Measurements from ENCODE around the gene MAP7.

MAP7 gene

GRCh38 chr6:136527831-136528230 is 22.4 kb downstream of the MAP7 start:
- no peak for DNase-seq

GRCh38 chr6:136526937-136527336 is 23.3 kb downstream of the MAP7 start:
- no peak for DNase-seq

- peak; percentile 51 for DNase-seq
Measured at GRCh38 chr6:136526196-136526930, 23.9 kb downstream of the MAP7 start.

GRCh38 chr6:136525586-136526195 is 24.5 kb downstream of the MAP7 start:
- no peak for DNase-seq

- DNase-seq, result peak; percentile 22
Measured at GRCh38 chr6:136524936-136525413, 25.2 kb downstream of the MAP7 start.

- no peak for DNase-seq
Measured at GRCh38 chr6:136524339-136524935, 25.8 kb downstream of the MAP7 start.

- DNase-seq, result no peak
Measured at GRCh38 chr6:136523196-136523595, 27.0 kb downstream of the MAP7 start.

GRCh38 chr6:136522636-136523035 is 27.6 kb downstream of the MAP7 start:
- DNase-seq, result no peak

GRCh38 chr6:136521911-136522310 is 28.3 kb downstream of the MAP7 start:
- no peak for DNase-seq

- DNase-seq, result no peak
Measured at GRCh38 chr6:136521427-136521826, 28.8 kb downstream of the MAP7 start.

- no peak for DNase-seq
Measured at GRCh38 chr6:136520517-136520916, 29.7 kb downstream of the MAP7 start.

- DNase-seq, result no peak
Measured at GRCh38 chr6:136517582-136517981, 32.6 kb downstream of the MAP7 start.

GRCh38 chr6:136517002-136517401 is 33.2 kb downstream of the MAP7 start:
- no peak for DNase-seq

GRCh38 chr6:136514591-136514990 is 35.6 kb downstream of the MAP7 start:
- DNase-seq, result no peak

- no peak for DNase-seq
Measured at GRCh38 chr6:136511926-136512325, 38.3 kb downstream of the MAP7 start.

GRCh38 chr6:136511397-136511796 is 38.8 kb downstream of the MAP7 start:
- DNase-seq, result no peak

- no peak for DNase-seq
Measured at GRCh38 chr6:136510782-136511181, 39.4 kb downstream of the MAP7 start.

- DNase-seq, result no peak
Measured at GRCh38 chr6:136510299-136510698, 39.9 kb downstream of the MAP7 start.

GRCh38 chr6:136508725-136509392 is 41.4 kb downstream of the MAP7 start:
- DNase-seq, result no peak

GRCh38 chr6:136506124-136506799 is 44.0 kb downstream of the MAP7 start:
- no peak for DNase-seq

GRCh38 chr6:136503303-136504029 is 46.8 kb downstream of the MAP7 start:
- no peak for DNase-seq

GRCh38 chr6:136502786-136503185 is 47.4 kb downstream of the MAP7 start:
- DNase-seq, result no peak
